ENCODE results near the gene ZDHHC14. TPM values are rescaled to one million over a fixed set of nuclear protein-coding genes. Genes with fewer than 3 reads are reported as not detected.

ZDHHC14 gene
- total RNA-seq, 1 donor from 2014 or later = 26.1 TPM

- DNase-seq (ENCODE audit: low spot score) = no peak
- Mint-ChIP-seq H3K36me3 (ENCODE audit: low read depth, unreplicated experiment) (peaks cover 7% of the 10 kb centered on the region), H3K27ac (ENCODE audit: unreplicated experiment) (no peak overlapping the region), H3K9me3 (ENCODE audit: unreplicated experiment) (peaks cover 5% of the 10 kb centered on the region), H3K4me1 (ENCODE audit: unreplicated experiment) (peaks cover 5% of the 10 kb centered on the region), H3K27me3 (ENCODE audit: unreplicated experiment) (peaks cover 9% of the 10 kb centered on the region), H3K4me3 (ENCODE audit: unreplicated experiment) (no peak overlapping the region)
- no peak for TF ChIP-seq CTCF (IDR thresholded peaks at IDR 0.05; ENCODE audit: unreplicated experiment)
These were observed 325.9 kb downstream of the ZDHHC14 start for GRCh38 chr6:157706883-157707282.

- H3K27me3 Mint-ChIP-seq (ENCODE audit: unreplicated experiment) = peaks cover 7% of the 10 kb centered on the region
- H3K4me3 Mint-ChIP-seq (ENCODE audit: unreplicated experiment) = no peak overlapping the region
- no peak overlapping the region for H3K27ac Mint-ChIP-seq (ENCODE audit: unreplicated experiment)
- TF ChIP-seq CTCF (IDR thresholded peaks at IDR 0.05; ENCODE audit: unreplicated experiment) = no peak
- H3K36me3 Mint-ChIP-seq (ENCODE audit: low read depth, unreplicated experiment) = peaks cover 7% of the 10 kb centered on the region
- H3K4me1 Mint-ChIP-seq (ENCODE audit: unreplicated experiment) = no peaks in the 10 kb centered on the region
- peaks cover 5% of the 10 kb centered on the region for H3K9me3 Mint-ChIP-seq (ENCODE audit: unreplicated experiment)
- DNase-seq (ENCODE audit: low spot score) = no peak
These were observed 326.6 kb downstream of the ZDHHC14 start for GRCh38 chr6:157707576-157707975.

GRCh38 chr6:157708239-157708638, 327.2 kb downstream of the ZDHHC14 start:
- no peak overlapping the region for H3K4me3 Mint-ChIP-seq (ENCODE audit: unreplicated experiment)
- no peak for TF ChIP-seq CTCF (IDR thresholded peaks at IDR 0.05; ENCODE audit: unreplicated experiment)
- no peak for DNase-seq (ENCODE audit: low spot score)
- peaks cover 3% of the 10 kb centered on the region for H3K27me3 Mint-ChIP-seq (ENCODE audit: unreplicated experiment)
- H3K36me3 Mint-ChIP-seq (ENCODE audit: low read depth, unreplicated experiment) = peaks cover 7% of the 10 kb centered on the region
- peaks cover 5% of the 10 kb centered on the region for H3K9me3 Mint-ChIP-seq (ENCODE audit: unreplicated experiment)
- no peaks in the 10 kb centered on the region for H3K4me1 Mint-ChIP-seq (ENCODE audit: unreplicated experiment)
- no peak overlapping the region for H3K27ac Mint-ChIP-seq (ENCODE audit: unreplicated experiment)

- DNase-seq (ENCODE audit: low spot score) = no peak
- H3K36me3 Mint-ChIP-seq (ENCODE audit: low read depth, unreplicated experiment) = peaks cover 7% of the 10 kb centered on the region
- H3K27ac Mint-ChIP-seq (ENCODE audit: unreplicated experiment) = no peak overlapping the region
- peaks cover under 1% of the 10 kb centered on the region for H3K4me1 Mint-ChIP-seq (ENCODE audit: unreplicated experiment)
- peaks cover 3% of the 10 kb centered on the region for H3K27me3 Mint-ChIP-seq (ENCODE audit: unreplicated experiment)
- H3K4me3 Mint-ChIP-seq (ENCODE audit: unreplicated experiment) = no peak overlapping the region
- peaks cover 5% of the 10 kb centered on the region for H3K9me3 Mint-ChIP-seq (ENCODE audit: unreplicated experiment)
- no peak for TF ChIP-seq CTCF (IDR thresholded peaks at IDR 0.05; ENCODE audit: unreplicated experiment)
These were observed 327.9 kb downstream of the ZDHHC14 start for GRCh38 chr6:157708933-157709332.

- DNase-seq (ENCODE audit: low spot score) = no peak
- no peak overlapping the region for H3K4me3 Mint-ChIP-seq (ENCODE audit: unreplicated experiment)
- H3K27me3 Mint-ChIP-seq (ENCODE audit: unreplicated experiment) = peaks cover 3% of the 10 kb centered on the region
- H3K36me3 Mint-ChIP-seq (ENCODE audit: low read depth, unreplicated experiment) = peaks cover 7% of the 10 kb centered on the region
- no peak overlapping the region for H3K27ac Mint-ChIP-seq (ENCODE audit: unreplicated experiment)
- H3K4me1 Mint-ChIP-seq (ENCODE audit: unreplicated experiment) = peaks cover 5% of the 10 kb centered on the region
- peaks cover 5% of the 10 kb centered on the region for H3K9me3 Mint-ChIP-seq (ENCODE audit: unreplicated experiment)
- no peak for TF ChIP-seq CTCF (IDR thresholded peaks at IDR 0.05; ENCODE audit: unreplicated experiment)
These were observed 328.6 kb downstream of the ZDHHC14 start for GRCh38 chr6:157709555-157709954.
